Endodermal cell (in vitro differentiated cells): Measurements from ENCODE around the gene SLC7A10. TPM values are rescaled to one million over a fixed set of nuclear protein-coding genes. Genes with fewer than 3 reads are reported as not detected.
A peak's percentile ranks its signal among the peaks of the same experiment; 100 is the strongest.

Experiments used
- DNase-seq: peaks from one replicate; pipeline ENCODE4 v3.0.0-alpha.2; 2017
- H3K27ac ChIP-seq: 2 replicates; pipeline ENCODE4 v1.5.1; 2013; ENCODE audit warnings: mild to moderate bottlenecking, low read depth, low read length, moderate library complexity
- H3K27me3 ChIP-seq: 2 replicates; pipeline ENCODE4 v1.6.1; 2013; ENCODE audit warnings: mild to moderate bottlenecking, low read length, moderate library complexity; ENCODE audit not compliant: insufficient read depth, control insufficient read depth, poor library complexity, severe bottlenecking
- H3K36me3 ChIP-seq: 2 replicates; pipeline ENCODE4 v1.7.0; 2013; ENCODE audit warnings: mild to moderate bottlenecking, low read length, moderate library complexity; ENCODE audit not compliant: control insufficient read depth, insufficient read depth
- H3K4me1 ChIP-seq: one replicate; pipeline ENCODE4 v1.7.0; 2013; ENCODE audit warnings: low read length; ENCODE audit not compliant: control insufficient read depth, insufficient read depth
- H3K4me3 ChIP-seq: 2 replicates; pipeline ENCODE4 v1.5.1; 2013; ENCODE audit warnings: mild to moderate bottlenecking, low read length, moderate library complexity
- H3K9ac ChIP-seq: 2 replicates; pipeline ENCODE4 v1.6.1; 2013; ENCODE audit warnings: mild to moderate bottlenecking, low read length, moderate library complexity; ENCODE audit not compliant: poor library complexity, severe bottlenecking; ENCODE audit errors: extremely low read depth
- H3K9me3 ChIP-seq: 2 replicates; pipeline ENCODE4 v1.6.1; 2013; ENCODE audit warnings: mild to moderate bottlenecking, low read length, moderate library complexity; ENCODE audit not compliant: control insufficient read depth
- H3K27ac Mint-ChIP-seq: 2 replicates; pipeline ENCODE4 v1.8.0; 2020; ENCODE audit warnings: mixed read lengths
- H3K27me3 Mint-ChIP-seq: 2 replicates; pipeline ENCODE4 v1.8.0; 2021; ENCODE audit warnings: mild to moderate bottlenecking, mixed read lengths; ENCODE audit not compliant: insufficient read depth
- H3K36me3 Mint-ChIP-seq: 2 replicates; pipeline ENCODE4 v1.8.0; 2020; ENCODE audit warnings: low read depth, mixed read lengths
- H3K4me1 Mint-ChIP-seq: 2 replicates; pipeline ENCODE4 v1.8.0; 2020; ENCODE audit warnings: mixed read lengths
- H3K4me3 Mint-ChIP-seq: 2 replicates; pipeline ENCODE4 v1.8.0; 2020; ENCODE audit warnings: mild to moderate bottlenecking, moderate library complexity, mixed read lengths
- H3K9me3 Mint-ChIP-seq: 2 replicates; pipeline ENCODE4 v1.8.0; 2020; ENCODE audit warnings: mild to moderate bottlenecking, mixed read lengths
- WGBS, 2 experiments: methylation state at CpG; one replicate each; pipeline versions ENCODE4 v1.1.5 to v1.1.7; 2013; ENCODE audit warnings: missing lambda C conversion rate in 2 of 2, mixed read lengths in 1 of 2; ENCODE audit not compliant: insufficient coverage in 1 of 2, insufficient read length in 1 of 2; 5-methylcytosine and 5-hydroxymethylcytosine counted together
- total RNA-seq, 2 donors: library from RNA; stranded (reverse); fragmentation: NEBNext Ultra II Directional in 1 of 2; extraction: Animal tissue kit (Norgen Biotek cat#: 25700) in 1 of 2; gene quantifications; 2 replicates in 1 of 2; 3 replicates in 1 of 2; pipeline ENCODE4 v1.2.1, GENCODE V29; 2021
- TF ChIP-seq, protein P1 (sequence below): fragments of 200-600 bp; sonication (generic); conservative IDR thresholded peaks from 2 replicates; pipeline ENCODE4 v1.5.0; 2021; ENCODE audit warnings: antibody characterized with exemption, mild to moderate bottlenecking

The SLC7A10 gene
- total RNA-seq, 2 donors from 2014 or later = 0.35 TPM; not detected in 1

GRCh38 chr19:33194532-33194885, 31.1 kb downstream of the SLC7A10 start:
- H3K27me3 ChIP-seq = peaks cover 18% of the 10 kb centered on the region
- Mint-ChIP-seq H3K27ac (no peak overlapping the region), H3K4me1 (no peaks in the 10 kb centered on the region), H3K27me3 (peaks cover 34% of the 10 kb centered on the region), H3K9me3 (no peaks in the 10 kb centered on the region), H3K36me3 (peaks cover 12% of the 10 kb centered on the region), H3K4me3 (peak overlapping the region; percentile 65)
- no peak overlapping the region for H3K9ac ChIP-seq
- no peaks in the 10 kb centered on the region for H3K4me1 ChIP-seq
- H3K27ac ChIP-seq = no peak overlapping the region
- H3K36me3 ChIP-seq = no peaks in the 10 kb centered on the region
- TF ChIP-seq, protein P1, sequence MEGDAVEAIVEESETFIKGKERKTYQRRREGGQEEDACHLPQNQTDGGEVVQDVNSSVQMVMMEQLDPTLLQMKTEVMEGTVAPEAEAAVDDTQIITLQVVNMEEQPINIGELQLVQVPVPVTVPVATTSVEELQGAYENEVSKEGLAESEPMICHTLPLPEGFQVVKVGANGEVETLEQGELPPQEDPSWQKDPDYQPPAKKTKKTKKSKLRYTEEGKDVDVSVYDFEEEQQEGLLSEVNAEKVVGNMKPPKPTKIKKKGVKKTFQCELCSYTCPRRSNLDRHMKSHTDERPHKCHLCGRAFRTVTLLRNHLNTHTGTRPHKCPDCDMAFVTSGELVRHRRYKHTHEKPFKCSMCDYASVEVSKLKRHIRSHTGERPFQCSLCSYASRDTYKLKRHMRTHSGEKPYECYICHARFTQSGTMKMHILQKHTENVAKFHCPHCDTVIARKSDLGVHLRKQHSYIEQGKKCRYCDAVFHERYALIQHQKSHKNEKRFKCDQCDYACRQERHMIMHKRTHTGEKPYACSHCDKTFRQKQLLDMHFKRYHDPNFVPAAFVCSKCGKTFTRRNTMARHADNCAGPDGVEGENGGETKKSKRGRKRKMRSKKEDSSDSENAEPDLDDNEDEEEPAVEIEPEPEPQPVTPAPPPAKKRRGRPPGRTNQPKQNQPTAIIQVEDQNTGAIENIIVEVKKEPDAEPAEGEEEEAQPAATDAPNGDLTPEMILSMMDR = no peak
- WGBS, 2 experiments = 0 to 1% methylated on average over 40 to 57 of the region's 57 CpGs
- H3K4me3 ChIP-seq = peak overlapping the region; percentile 74
- no peaks in the 10 kb centered on the region for H3K9me3 ChIP-seq
- peak; percentile 71 for DNase-seq

GRCh38 chr19:33193865-33194362, 31.7 kb downstream of the SLC7A10 start, which contains the start of gene LRP3:
TSS of gene LRP3 (plus strand) at chr19:33194330. CDS start at chr19:33194786, 456 bp downstream.
- Mint-ChIP-seq H3K27ac (no peak within 1 kb of the TSS), H3K9me3 (no peaks in the 10 kb centered on the region), H3K4me1 (no peaks in the 10 kb centered on the region), H3K27me3 (peaks cover 35% of the 10 kb centered on the region), H3K36me3 (peaks cover 10% of the 10 kb centered on the region), H3K4me3 (peak within 1 kb of the TSS; percentile 65)
- Histone ChIP-seq H3K4me1 (no peaks in the 10 kb centered on the region), H3K9ac (peak within 1 kb of the TSS; percentile 44), H3K4me3 (peak within 1 kb of the TSS; percentile 74), H3K27me3 (peaks cover 18% of the 10 kb centered on the region), H3K9me3 (no peaks in the 10 kb centered on the region), H3K36me3 (no peaks in the 10 kb centered on the region), H3K27ac (no peak within 1 kb of the TSS)
- DNase-seq = peak; percentile 80
- TF ChIP-seq, protein P1 = no peak
- 5 to 60% methylated on average over 1 to 50 of the region's 50 CpGs for WGBS, 2 experiments

DNA sequence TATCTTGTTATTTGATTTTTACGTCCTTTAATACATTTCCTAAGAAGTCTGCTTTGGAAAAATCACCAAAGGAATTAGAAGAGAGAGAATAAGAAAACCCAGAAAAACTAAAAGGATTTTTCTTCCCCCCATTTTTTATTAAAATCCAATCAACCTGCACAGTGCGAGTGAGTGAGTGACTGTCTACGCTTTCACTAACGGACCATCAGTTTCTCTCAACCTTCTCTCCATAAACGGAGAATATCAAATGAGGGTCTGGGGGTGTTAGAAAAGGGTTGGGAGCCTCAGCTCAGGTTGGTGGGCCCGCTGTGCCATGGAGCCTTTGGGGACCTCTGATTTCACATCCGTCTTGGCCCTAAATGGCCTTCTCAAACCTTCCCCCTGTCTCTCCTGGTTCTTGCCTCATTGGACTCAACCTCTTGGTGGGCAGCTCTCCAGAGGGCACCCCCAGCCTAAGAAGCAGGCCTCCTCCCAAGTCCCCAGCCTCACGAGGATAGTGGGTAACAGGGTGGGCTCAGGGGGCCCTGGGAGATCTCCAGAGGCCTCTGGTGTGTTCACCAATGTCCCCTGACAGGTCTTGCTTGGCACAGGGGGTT, 32.3 kb downstream of the SLC7A10 start:
- 96 to 97% methylated on average over 4 to 8 of the region's 8 CpGs for WGBS, 2 experiments
- Histone ChIP-seq H3K36me3 (no peaks in the 10 kb centered on the region), H3K9ac (no peak overlapping the region), H3K4me1 (no peaks in the 10 kb centered on the region), H3K9me3 (no peaks in the 10 kb centered on the region), H3K27me3 (peaks cover 18% of the 10 kb centered on the region), H3K4me3 (no peak overlapping the region), H3K27ac (no peak overlapping the region)
- TF ChIP-seq, protein P1 = no peak
- Mint-ChIP-seq H3K36me3 (peaks cover 8% of the 10 kb centered on the region), H3K4me3 (peak overlapping the region; percentile 54), H3K27me3 (peaks cover 35% of the 10 kb centered on the region), H3K4me1 (no peaks in the 10 kb centered on the region), H3K9me3 (no peaks in the 10 kb centered on the region), H3K27ac (no peak overlapping the region)
- DNase-seq = no peak
